Caco-2 (cell line): Measurements from ENCODE around the gene XG. TPM values are rescaled to one million over a fixed set of nuclear protein-coding genes. Genes with fewer than 3 reads are reported as not detected.
A peak's percentile ranks its signal among the peaks of the same experiment; 100 is the strongest.
"Not testable (repeated sequence)": the region's sequence is repeated elsewhere in the genome, so short reads cannot be mapped to it uniquely, and the experiment has no call there.

Source experiments
- BruUV-seq: library from RNA; stranded (reverse); fragments of 400-500 nt; replicated peaks from 2 replicates; lab custom pipeline; 2021; lab: Mats Ljungman, UMichigan
- CTCF ChIA-PET: fragments of 300-600 bp; sonication (Branson Sonifier 250); formaldehyde crosslinking; loops from one replicate; lab custom pipeline; 2022; ENCODE audit warnings: antibody characterized with exemption; lab: Charles Lee
- POLR2A ChIA-PET: fragments of 300-600 bp; sonication (Branson Sonifier 250); formaldehyde crosslinking; loops from one replicate; lab custom pipeline; 2022; ENCODE audit warnings: antibody characterized with exemption; lab: Charles Lee
- DNase-seq, 2 experiments: peaks; one replicate each; pipeline versions ENCODE4 v3.0.0 to v3.0.0-alpha.2; 2020 to 2022
- H3K27me3 ChIP-seq: replicated peaks from 2 replicates; pipeline ENCODE4 v1.6.0; 2011; ENCODE audit warnings: low read length; ENCODE audit not compliant: control insufficient read depth, insufficient read depth
- H3K36me3 ChIP-seq: 2 replicates; pipeline ENCODE4 v1.5.1; 2011; ENCODE audit warnings: low read length; ENCODE audit not compliant: control insufficient read depth, insufficient read depth
- H3K4me1 ChIP-seq: fragments of 250-450 bp; sonication (Bioruptor Pico); 2 replicates; pipeline ENCODE4 v1.5.1; 2020; ENCODE audit warnings: mild to moderate bottlenecking
- H3K4me3 ChIP-seq: 2 replicates; pipeline ENCODE4 v1.5.1; 2011; ENCODE audit warnings: low read depth, mild to moderate bottlenecking, control low read depth, low read length
- H3K9me3 ChIP-seq: fragments of 250-450 bp; sonication (Bioruptor Pico); 2 replicates; pipeline ENCODE4 v1.5.1; 2020; ENCODE audit warnings: mild to moderate bottlenecking, moderate library complexity
- H3K27ac Mint-ChIP-seq: one replicate; pipeline ENCODE4 v1.8.0; 2022; ENCODE audit warnings: mixed read lengths; ENCODE audit not compliant: unreplicated experiment
- H3K27me3 Mint-ChIP-seq: one replicate; pipeline ENCODE4 v1.8.0; 2022; ENCODE audit warnings: mixed read lengths; ENCODE audit not compliant: insufficient read depth, unreplicated experiment
- H3K36me3 Mint-ChIP-seq: one replicate; pipeline ENCODE4 v1.8.0; 2022; ENCODE audit warnings: mild to moderate bottlenecking, mixed read lengths; ENCODE audit not compliant: insufficient read depth, unreplicated experiment
- H3K4me1 Mint-ChIP-seq: one replicate; pipeline ENCODE4 v1.8.0; 2022; ENCODE audit warnings: low read depth, mixed read lengths; ENCODE audit not compliant: unreplicated experiment
- H3K4me3 Mint-ChIP-seq: one replicate; pipeline ENCODE4 v1.8.0; 2022; ENCODE audit warnings: mild to moderate bottlenecking, moderate library complexity, mixed read lengths; ENCODE audit not compliant: unreplicated experiment
- H3K9me3 Mint-ChIP-seq: one replicate; pipeline ENCODE4 v1.8.0; 2022; ENCODE audit warnings: mixed read lengths; ENCODE audit not compliant: unreplicated experiment
- CTCF ChIP-seq, 2 experiments: fragments of 200-600 bp in 1 of 2; IDR thresholded peaks; 1 replicate in 1 of 2; 2 replicates in 1 of 2; pipeline versions ENCODE4 v1.5.1 to v1.8.0; 2011 to 2022; ENCODE audit warnings: antibody characterized with exemption in 1 of 2, control low read depth in 1 of 2, inconsistent platforms in 1 of 2, low read depth in 1 of 2, low read length in 1 of 2, mild to moderate bottlenecking in 1 of 2, moderate library complexity in 1 of 2; ENCODE audit not compliant: insufficient read depth in 1 of 2, severe bottlenecking in 1 of 2, unreplicated experiment in 1 of 2
- intact Hi-C: fragments of 100-400 bp; cut with micrococcal nuclease; formaldehyde crosslinking; loops from one replicate; pipeline ENCODE4 v1.10.0; 2022; ENCODE audit not compliant: unreplicated experiment
- total RNA-seq: library from RNA; stranded (reverse); gene quantifications from 2 replicates; pipeline ENCODE4 v1.2.3, GENCODE V29; 2022

XG gene
- total RNA-seq, 1 experiment from 2014 or later = 1.2 TPM

GRCh38 chrX:2804106-2804843, 52.4 kb downstream of the XG start:
- DNase-seq, H3K27me3 Mint-ChIP-seq, H3K4me1 Mint-ChIP-seq, CTCF ChIA-PET, H3K4me3 ChIP-seq, H3K9me3 Mint-ChIP-seq, intact Hi-C loops, H3K36me3 Mint-ChIP-seq, H3K36me3 ChIP-seq, H3K9me3 ChIP-seq, H3K4me1 ChIP-seq, H3K27me3 ChIP-seq, POLR2A ChIA-PET, BruUV-seq: not testable (repeated sequence)
- Mint-ChIP-seq H3K27ac (peak overlapping the region; percentile 39), H3K4me3 (peak overlapping the region; percentile 40)

- CTCF ChIA-PET, H3K9me3 ChIP-seq, H3K4me3 Mint-ChIP-seq, H3K27ac Mint-ChIP-seq, H3K36me3 Mint-ChIP-seq, H3K27me3 ChIP-seq, H3K9me3 Mint-ChIP-seq, DNase-seq, POLR2A ChIA-PET, H3K4me1 ChIP-seq, H3K27me3 Mint-ChIP-seq, H3K36me3 ChIP-seq, intact Hi-C loops, BruUV-seq, H3K4me1 Mint-ChIP-seq, H3K4me3 ChIP-seq: not testable (repeated sequence)
Observed at GRCh38 chrX:2804858-2805257, 53.0 kb downstream of the XG start.

GRCh38 chrX:2811271-2811670, 59.4 kb downstream of the XG start:
- intact Hi-C loops = no loop called here
- ChIA-PET CTCF (interaction anchor here (0.8 kb wide), 1 partner anchor 26 kb away, joined by 3 read pairs; no protein-coding TSS in a partner anchor), POLR2A (no interaction called here)
- no peaks in the 10 kb centered on the region for H3K4me1 Mint-ChIP-seq
- H3K27me3 Mint-ChIP-seq = no peaks in the 10 kb centered on the region
- no peak overlapping the region for H3K27ac Mint-ChIP-seq
- no peak for TF ChIP-seq CTCF (IDR thresholded peaks at IDR 0.05; ENCODE audit: insufficient read depth in 1 of 2, low read depth in 1 of 2, low read length in 1 of 2, severe bottlenecking in 1 of 2, unreplicated experiment in 1 of 2)
- H3K4me3 Mint-ChIP-seq = no peak overlapping the region
- no peaks in the 10 kb centered on the region for H3K4me1 ChIP-seq
- BruUV-seq = no TSS peak
- H3K9me3 ChIP-seq = no peaks in the 10 kb centered on the region
- no peaks in the 10 kb centered on the region for H3K27me3 ChIP-seq
- no peak overlapping the region for H3K4me3 ChIP-seq
- no peaks in the 10 kb centered on the region for H3K36me3 Mint-ChIP-seq
- no peaks in the 10 kb centered on the region for H3K9me3 Mint-ChIP-seq
- H3K36me3 ChIP-seq = no peaks in the 10 kb centered on the region
- no peak for DNase-seq

GRCh38 chrX:2812161-2812907, 60.5 kb downstream of the XG start:
- H3K4me1 ChIP-seq, H3K9me3 Mint-ChIP-seq, POLR2A ChIA-PET, H3K4me1 Mint-ChIP-seq, H3K9me3 ChIP-seq, H3K27me3 Mint-ChIP-seq, H3K36me3 Mint-ChIP-seq, H3K27me3 ChIP-seq, BruUV-seq, H3K36me3 ChIP-seq: not testable (repeated sequence)
- intact Hi-C loops = loop anchor here (1.0 kb wide), 1 partner anchor 168 kb away; no protein-coding TSS in a partner anchor
- CTCF ChIA-PET = interaction anchor here (0.8 kb wide), 1 partner anchor 27 kb away, joined by 3 read pairs; no protein-coding TSS in a partner anchor
- H3K27ac Mint-ChIP-seq = peak overlapping the region; percentile 78
- peak; percentile 44 to 47 for DNase-seq
- peak; percentile 47 to 56 for TF ChIP-seq CTCF (IDR thresholded peaks at IDR 0.05; ENCODE audit: insufficient read depth in 1 of 2, low read depth in 1 of 2, low read length in 1 of 2, severe bottlenecking in 1 of 2, unreplicated experiment in 1 of 2)
- 0 out of 2 replicates have a peak overlapping the region, but pooled peaks have one; percentile 12 for H3K4me3 ChIP-seq
- H3K4me3 Mint-ChIP-seq = peak overlapping the region; percentile 61
